SK-N-SH treated with all-trans-retinoic acid at 6 μM for 48 hours (cell line): ENCODE measurements around the gene TSNAXIP1.

Source experiments
- ATAC-seq: fragments of 200-7000 bp; cut with Tn5 transposase; 3 replicates; pipeline ENCODE4 v1.9.1; 2020; ENCODE audit warnings: mild to moderate bottlenecking, moderate library complexity
- ARNTL ChIP-seq: fragments of 450-650 bp; formaldehyde crosslinking; IDR thresholded peaks from 2 replicates; pipeline ENCODE4 v1.5.0; 2020; ENCODE audit warnings: low read depth, mild to moderate bottlenecking, moderate library complexity, borderline replicate concordance
- BACH2 ChIP-seq: fragments of 250-450 bp; sonication (Bioruptor Pico); IDR thresholded peaks from 2 replicates; pipeline ENCODE4 v1.9.0; 2021; ENCODE audit warnings: mild to moderate bottlenecking, borderline replicate concordance
- CSDC2 ChIP-seq: fragments of 250-450 bp; sonication (Bioruptor Pico); IDR thresholded peaks from 2 replicates; pipeline ENCODE4 v1.5.0; 2020; ENCODE audit warnings: mild to moderate bottlenecking, moderate library complexity
- ESRRG ChIP-seq: fragments of 250-450 bp; sonication (Bioruptor Pico); IDR thresholded peaks from 2 replicates; pipeline ENCODE4 v1.6.1; 2021; ENCODE audit warnings: mild to moderate bottlenecking
- GLIS3 ChIP-seq: fragments of 250-450 bp; sonication (Bioruptor Pico); IDR thresholded peaks from 2 replicates; pipeline ENCODE4 v1.5.0; 2020; ENCODE audit warnings: mild to moderate bottlenecking, moderate library complexity
- ISL1 ChIP-seq: fragments of 250-450 bp; sonication (Bioruptor Pico); IDR thresholded peaks from 2 replicates; pipeline ENCODE4 v2.1.2; 2022; ENCODE audit warnings: mild to moderate bottlenecking, moderate library complexity
- OSR1 ChIP-seq: fragments of 250-450 bp; sonication (Bioruptor Pico); IDR thresholded peaks from 2 replicates; pipeline ENCODE4 v1.8.0; 2022; ENCODE audit warnings: moderate library complexity, mild to moderate bottlenecking, inconsistent platforms
- PATZ1 ChIP-seq: fragments of 250-450 bp; sonication (Bioruptor Pico); IDR thresholded peaks from 2 replicates; pipeline ENCODE4 v1.8.0; 2020; ENCODE audit warnings: mild to moderate bottlenecking, moderate library complexity, borderline replicate concordance
- PPARA ChIP-seq: fragments of 250-450 bp; sonication (Bioruptor Pico); IDR thresholded peaks from 2 replicates; pipeline ENCODE4 v1.5.0; 2020; ENCODE audit warnings: mild to moderate bottlenecking, borderline replicate concordance
- RARB ChIP-seq: fragments of 250-450 bp; sonication (Bioruptor Pico); IDR thresholded peaks from 2 replicates; pipeline ENCODE4 v1.8.0; 2021; ENCODE audit warnings: mild to moderate bottlenecking, moderate library complexity
- TCF4 ChIP-seq: fragments of 250-450 bp; sonication (Bioruptor Pico); IDR thresholded peaks from 2 replicates; pipeline ENCODE4 v1.8.0; 2021; ENCODE audit warnings: mild to moderate bottlenecking, moderate library complexity, borderline replicate concordance
- TOX ChIP-seq: fragments of 250-450 bp; sonication (Bioruptor Pico); IDR thresholded peaks from 2 replicates; pipeline ENCODE4 v1.8.0; 2021; ENCODE audit warnings: mild to moderate bottlenecking, moderate library complexity, borderline replicate concordance
- ZC3H10 ChIP-seq: fragments of 250-450 bp; sonication (Bioruptor Pico); IDR thresholded peaks from 2 replicates; pipeline ENCODE4 v1.5.1; 2021; ENCODE audit warnings: mild to moderate bottlenecking, moderate library complexity
- ZFP3 ChIP-seq: fragments of 250-450 bp; sonication (Bioruptor Pico); IDR thresholded peaks from 2 replicates; pipeline ENCODE4 v1.5.0; 2020; ENCODE audit warnings: mild to moderate bottlenecking, moderate library complexity
- ZFP30 ChIP-seq: fragments of 450-650 bp; formaldehyde crosslinking; IDR thresholded peaks from 2 replicates; pipeline ENCODE4 v1.5.0; 2022; ENCODE audit warnings: mild to moderate bottlenecking, moderate library complexity
- ZNF565 ChIP-seq: fragments of 450-650 bp; formaldehyde crosslinking; conservative IDR thresholded peaks from 2 replicates; pipeline ENCODE4 v1.5.0; 2020; ENCODE audit warnings: low read depth, mild to moderate bottlenecking, moderate library complexity
- ZNF8 ChIP-seq: fragments of 450-650 bp; formaldehyde crosslinking; IDR thresholded peaks from 2 replicates; pipeline ENCODE4 v1.5.0; 2020; ENCODE audit warnings: mild to moderate bottlenecking, moderate library complexity
- TF ChIP-seq, protein P1 (sequence below): fragments of 250-450 bp; sonication (Bioruptor Pico); IDR thresholded peaks from 2 replicates; pipeline ENCODE4 v1.5.1; 2020; ENCODE audit warnings: low read depth, mild to moderate bottlenecking, moderate library complexity
- TF ChIP-seq, protein P2 (sequence below): fragments of 250-450 bp; sonication (Bioruptor Pico); IDR thresholded peaks from 2 replicates; pipeline ENCODE4 v1.8.0; 2021; ENCODE audit warnings: low read depth, mild to moderate bottlenecking, moderate library complexity, borderline replicate concordance
- TF ChIP-seq, protein P3 (sequence below): fragments of 250-450 bp; sonication (Bioruptor Pico); IDR thresholded peaks from 2 replicates; pipeline ENCODE4 v1.5.0; 2020; ENCODE audit warnings: mild to moderate bottlenecking, moderate library complexity
- TF ChIP-seq, protein P4 (sequence below): fragments of 250-450 bp; sonication (Bioruptor Pico); IDR thresholded peaks from 2 replicates; pipeline ENCODE4 v1.5.1; 2021; ENCODE audit warnings: mild to moderate bottlenecking, moderate library complexity

The TSNAXIP1 gene

GRCh38 chr16:67764158-67764667, 42.5 kb upstream of the TSNAXIP1 start:
- TF ChIP-seq OSR1, result no peak
- no peak for TF ChIP-seq ZNF565
- TF ChIP-seq, protein P1, sequence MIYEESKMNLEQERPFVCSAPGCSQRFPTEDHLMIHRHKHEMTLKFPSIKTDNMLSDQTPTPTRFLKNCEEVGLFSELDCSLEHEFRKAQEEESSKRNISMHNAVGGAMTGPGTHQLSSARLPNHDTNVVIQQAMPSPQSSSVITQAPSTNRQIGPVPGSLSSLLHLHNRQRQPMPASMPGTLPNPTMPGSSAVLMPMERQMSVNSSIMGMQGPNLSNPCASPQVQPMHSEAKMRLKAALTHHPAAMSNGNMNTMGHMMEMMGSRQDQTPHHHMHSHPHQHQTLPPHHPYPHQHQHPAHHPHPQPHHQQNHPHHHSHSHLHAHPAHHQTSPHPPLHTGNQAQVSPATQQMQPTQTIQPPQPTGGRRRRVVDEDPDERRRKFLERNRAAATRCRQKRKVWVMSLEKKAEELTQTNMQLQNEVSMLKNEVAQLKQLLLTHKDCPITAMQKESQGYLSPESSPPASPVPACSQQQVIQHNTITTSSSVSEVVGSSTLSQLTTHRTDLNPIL (CRISPR knock-in tag), result no peak
- no peak for TF ChIP-seq ZFP30 (CRISPR knock-in tag)
- no peak for TF ChIP-seq ZC3H10 (CRISPR knock-in tag)
- no peak for TF ChIP-seq GLIS3 (CRISPR knock-in tag)
- TF ChIP-seq ESRRG (CRISPR knock-in tag), result no peak
- TF ChIP-seq, protein P2, sequence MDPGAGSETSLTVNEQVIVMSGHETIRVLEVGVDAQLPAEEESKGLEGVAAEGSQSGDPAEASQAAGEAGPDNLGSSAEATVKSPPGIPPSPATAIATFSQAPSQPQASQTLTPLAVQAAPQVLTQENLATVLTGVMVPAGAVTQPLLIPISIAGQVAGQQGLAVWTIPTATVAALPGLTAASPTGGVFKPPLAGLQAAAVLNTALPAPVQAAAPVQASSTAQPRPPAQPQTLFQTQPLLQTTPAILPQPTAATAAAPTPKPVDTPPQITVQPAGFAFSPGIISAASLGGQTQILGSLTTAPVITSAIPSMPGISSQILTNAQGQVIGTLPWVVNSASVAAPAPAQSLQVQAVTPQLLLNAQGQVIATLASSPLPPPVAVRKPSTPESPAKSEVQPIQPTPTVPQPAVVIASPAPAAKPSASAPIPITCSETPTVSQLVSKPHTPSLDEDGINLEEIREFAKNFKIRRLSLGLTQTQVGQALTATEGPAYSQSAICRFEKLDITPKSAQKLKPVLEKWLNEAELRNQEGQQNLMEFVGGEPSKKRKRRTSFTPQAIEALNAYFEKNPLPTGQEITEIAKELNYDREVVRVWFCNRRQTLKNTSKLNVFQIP (CRISPR knock-in tag), result no peak
- ATAC-seq, result no peak

- TF ChIP-seq, protein P1 (CRISPR knock-in tag), result no peak
- no peak for TF ChIP-seq RARB (CRISPR knock-in tag)
- TF ChIP-seq ARNTL (CRISPR knock-in tag), result no peak
- TF ChIP-seq GLIS3 (CRISPR knock-in tag), result no peak
- no peak for TF ChIP-seq ZC3H10 (CRISPR knock-in tag)
- no peak for TF ChIP-seq TOX (CRISPR knock-in tag)
- TF ChIP-seq ZFP30 (CRISPR knock-in tag), result no peak
- TF ChIP-seq, protein P3, sequence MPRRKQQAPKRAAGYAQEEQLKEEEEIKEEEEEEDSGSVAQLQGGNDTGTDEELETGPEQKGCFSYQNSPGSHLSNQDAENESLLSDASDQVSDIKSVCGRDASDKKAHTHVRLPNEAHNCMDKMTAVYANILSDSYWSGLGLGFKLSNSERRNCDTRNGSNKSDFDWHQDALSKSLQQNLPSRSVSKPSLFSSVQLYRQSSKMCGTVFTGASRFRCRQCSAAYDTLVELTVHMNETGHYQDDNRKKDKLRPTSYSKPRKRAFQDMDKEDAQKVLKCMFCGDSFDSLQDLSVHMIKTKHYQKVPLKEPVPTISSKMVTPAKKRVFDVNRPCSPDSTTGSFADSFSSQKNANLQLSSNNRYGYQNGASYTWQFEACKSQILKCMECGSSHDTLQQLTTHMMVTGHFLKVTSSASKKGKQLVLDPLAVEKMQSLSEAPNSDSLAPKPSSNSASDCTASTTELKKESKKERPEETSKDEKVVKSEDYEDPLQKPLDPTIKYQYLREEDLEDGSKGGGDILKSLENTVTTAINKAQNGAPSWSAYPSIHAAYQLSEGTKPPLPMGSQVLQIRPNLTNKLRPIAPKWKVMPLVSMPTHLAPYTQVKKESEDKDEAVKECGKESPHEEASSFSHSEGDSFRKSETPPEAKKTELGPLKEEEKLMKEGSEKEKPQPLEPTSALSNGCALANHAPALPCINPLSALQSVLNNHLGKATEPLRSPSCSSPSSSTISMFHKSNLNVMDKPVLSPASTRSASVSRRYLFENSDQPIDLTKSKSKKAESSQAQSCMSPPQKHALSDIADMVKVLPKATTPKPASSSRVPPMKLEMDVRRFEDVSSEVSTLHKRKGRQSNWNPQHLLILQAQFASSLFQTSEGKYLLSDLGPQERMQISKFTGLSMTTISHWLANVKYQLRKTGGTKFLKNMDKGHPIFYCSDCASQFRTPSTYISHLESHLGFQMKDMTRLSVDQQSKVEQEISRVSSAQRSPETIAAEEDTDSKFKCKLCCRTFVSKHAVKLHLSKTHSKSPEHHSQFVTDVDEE (CRISPR knock-in tag), result no peak
- TF ChIP-seq OSR1, result no peak
- no peak for TF ChIP-seq PATZ1 (CRISPR knock-in tag)
- no peak for TF ChIP-seq TCF4 (CRISPR knock-in tag)
- TF ChIP-seq, protein P2 (CRISPR knock-in tag), result no peak
- TF ChIP-seq, protein P4, sequence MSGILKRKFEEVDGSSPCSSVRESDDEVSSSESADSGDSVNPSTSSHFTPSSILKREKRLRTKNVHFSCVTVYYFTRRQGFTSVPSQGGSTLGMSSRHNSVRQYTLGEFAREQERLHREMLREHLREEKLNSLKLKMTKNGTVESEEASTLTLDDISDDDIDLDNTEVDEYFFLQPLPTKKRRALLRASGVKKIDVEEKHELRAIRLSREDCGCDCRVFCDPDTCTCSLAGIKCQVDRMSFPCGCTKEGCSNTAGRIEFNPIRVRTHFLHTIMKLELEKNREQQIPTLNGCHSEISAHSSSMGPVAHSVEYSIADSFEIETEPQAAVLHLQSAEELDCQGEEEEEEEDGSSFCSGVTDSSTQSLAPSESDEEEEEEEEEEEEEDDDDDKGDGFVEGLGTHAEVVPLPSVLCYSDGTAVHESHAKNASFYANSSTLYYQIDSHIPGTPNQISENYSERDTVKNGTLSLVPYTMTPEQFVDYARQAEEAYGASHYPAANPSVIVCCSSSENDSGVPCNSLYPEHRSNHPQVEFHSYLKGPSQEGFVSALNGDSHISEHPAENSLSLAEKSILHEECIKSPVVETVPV (CRISPR knock-in tag), result no peak
- no peak for TF ChIP-seq PPARA (CRISPR knock-in tag)
- TF ChIP-seq ZFP3 (CRISPR knock-in tag), result no peak
- TF ChIP-seq ISL1 (CRISPR knock-in tag), result no peak
- TF ChIP-seq ZNF8 (CRISPR knock-in tag), result no peak
- TF ChIP-seq CSDC2 (CRISPR knock-in tag), result no peak
- TF ChIP-seq BACH2 (CRISPR knock-in tag), result no peak
- TF ChIP-seq, all 23 proteins: peak for 0
- ATAC-seq, result no peak
Measured at GRCh38 chr16:67766291-67766690, 40.4 kb upstream of the TSNAXIP1 start.
